Omental fat pad (tissue), 4 donors: ENCODE data around the gene MED28. TPM values are rescaled to one million over a fixed set of nuclear protein-coding genes. Genes with fewer than 3 reads are reported as not detected.

Source experiments
- ATAC-seq: fragments of 150-250 bp; one replicate; pipeline ENCODE4 v1.9.1; 2016; ENCODE audit warnings: mild to moderate bottlenecking, moderate library complexity; ENCODE audit not compliant: low FRiP score
- DNase-seq: peaks from one replicate; pipeline ENCODE4 v3.0.0-alpha.2; 2019; ENCODE audit warnings: low spot score
- total RNA-seq, 4 donors: library from RNA; depleted of rRNA; stranded (reverse); fragments of >200 nt; gene quantifications; one replicate each; pipeline ENCODE4 v1.1.0, GENCODE V29; 2016
- TF ChIP-seq, protein P1 (sequence below), 3 donors: fragments of 450-650 bp; IDR thresholded peaks; one replicate each; pipeline ENCODE4 v1.5.1; 2016 to 2017; ENCODE audit warnings: antibody characterized with exemption in 3 of 3, mild to moderate bottlenecking in 3 of 3, moderate library complexity in 2 of 3

MED28 gene
- total RNA-seq, 4 donors from 2014 or later, result 10.1 to 17.1 (median 13.9) TPM

DNA sequence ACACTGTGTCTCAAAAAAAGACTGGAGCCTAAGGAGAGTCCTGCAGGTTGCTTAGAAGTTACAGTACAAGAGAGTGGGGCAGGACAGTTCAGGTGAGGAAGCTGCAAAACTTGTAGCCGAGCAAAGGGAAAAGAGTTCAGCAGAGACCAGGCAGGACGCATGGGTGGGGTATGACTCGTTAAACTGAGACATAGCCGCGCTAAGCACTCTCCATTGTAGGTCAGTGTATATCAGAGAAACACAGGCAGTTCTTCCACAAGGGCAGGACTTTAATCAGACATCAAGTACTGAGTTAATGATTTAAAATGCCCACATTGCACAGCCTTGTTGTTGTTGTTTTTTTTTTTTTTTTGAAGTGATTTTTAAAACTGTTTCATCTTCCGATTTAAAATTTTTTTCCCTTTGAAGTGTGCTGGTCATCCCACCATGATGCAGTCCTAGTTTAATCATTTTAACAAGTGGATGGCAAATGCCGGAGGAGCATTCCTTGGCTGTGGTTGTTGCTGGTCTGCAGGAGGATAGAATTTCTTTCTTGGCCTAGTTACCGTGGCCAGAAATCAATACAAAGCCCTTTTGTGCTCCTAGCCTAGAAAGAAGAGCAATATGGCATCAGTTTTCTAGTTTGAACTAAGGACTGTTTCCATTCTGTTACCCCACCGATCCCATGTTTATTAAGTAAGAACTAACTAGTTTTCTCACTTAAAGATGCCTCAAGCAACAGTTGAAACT, 27.2 kb upstream of the MED28 start:
- DNase-seq (no peak), ATAC-seq (no peak)
- TF ChIP-seq, protein P1, sequence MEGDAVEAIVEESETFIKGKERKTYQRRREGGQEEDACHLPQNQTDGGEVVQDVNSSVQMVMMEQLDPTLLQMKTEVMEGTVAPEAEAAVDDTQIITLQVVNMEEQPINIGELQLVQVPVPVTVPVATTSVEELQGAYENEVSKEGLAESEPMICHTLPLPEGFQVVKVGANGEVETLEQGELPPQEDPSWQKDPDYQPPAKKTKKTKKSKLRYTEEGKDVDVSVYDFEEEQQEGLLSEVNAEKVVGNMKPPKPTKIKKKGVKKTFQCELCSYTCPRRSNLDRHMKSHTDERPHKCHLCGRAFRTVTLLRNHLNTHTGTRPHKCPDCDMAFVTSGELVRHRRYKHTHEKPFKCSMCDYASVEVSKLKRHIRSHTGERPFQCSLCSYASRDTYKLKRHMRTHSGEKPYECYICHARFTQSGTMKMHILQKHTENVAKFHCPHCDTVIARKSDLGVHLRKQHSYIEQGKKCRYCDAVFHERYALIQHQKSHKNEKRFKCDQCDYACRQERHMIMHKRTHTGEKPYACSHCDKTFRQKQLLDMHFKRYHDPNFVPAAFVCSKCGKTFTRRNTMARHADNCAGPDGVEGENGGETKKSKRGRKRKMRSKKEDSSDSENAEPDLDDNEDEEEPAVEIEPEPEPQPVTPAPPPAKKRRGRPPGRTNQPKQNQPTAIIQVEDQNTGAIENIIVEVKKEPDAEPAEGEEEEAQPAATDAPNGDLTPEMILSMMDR (IDR thresholded peaks at IDR 0.05), result no peak

DNA sequence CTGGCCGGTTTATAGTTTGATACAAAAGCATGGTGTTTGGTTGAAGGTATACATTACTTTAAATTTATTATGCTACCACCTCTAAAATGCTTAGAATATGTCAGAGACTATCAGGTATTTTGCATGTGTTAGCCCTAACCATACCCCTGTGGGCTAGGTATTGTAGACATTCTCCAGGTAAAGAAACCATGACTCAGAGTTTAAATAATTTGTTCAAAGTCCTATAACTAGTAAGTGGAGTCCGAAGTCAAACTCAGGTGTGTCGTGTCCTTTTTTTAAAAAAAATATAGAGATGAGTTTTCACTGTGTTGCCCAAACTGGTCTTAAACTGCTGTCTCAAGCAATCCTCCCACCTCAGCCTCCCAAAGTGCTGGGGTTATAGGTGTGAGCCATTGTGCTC, 25.1 kb upstream of the MED28 start:
- ATAC-seq, result no peak
- DNase-seq, result no peak
- TF ChIP-seq, protein P1 (IDR thresholded peaks at IDR 0.05), result no peak

DNA sequence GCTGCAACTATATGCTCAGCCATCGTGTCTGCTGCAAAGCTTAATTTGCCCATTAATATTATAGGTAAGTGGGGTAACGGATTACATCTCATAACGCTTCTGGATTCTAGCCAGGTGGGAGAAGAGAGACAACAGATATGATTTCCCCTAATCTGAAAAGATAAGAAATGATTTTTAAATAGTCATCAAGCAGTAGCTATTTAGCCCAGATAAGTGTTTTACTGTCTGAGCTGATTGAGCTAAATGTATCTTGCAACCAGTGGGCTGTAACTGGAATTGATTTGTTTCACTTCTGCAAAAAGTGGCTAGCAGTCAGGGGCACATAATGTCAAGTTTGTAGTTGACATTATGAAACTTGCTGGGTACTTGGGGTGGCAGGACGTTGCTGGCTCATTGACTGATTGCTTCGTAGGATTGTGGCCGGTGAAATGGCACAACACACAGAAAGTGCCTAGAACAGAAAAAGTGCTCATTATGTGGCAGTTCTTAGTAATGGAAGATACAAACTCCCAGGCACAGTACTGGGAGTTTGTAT, 18.9 kb upstream of the MED28 start:
- TF ChIP-seq, protein P1 (IDR thresholded peaks at IDR 0.05), result no peak
- ATAC-seq (no peak), DNase-seq (no peak)

DNA sequence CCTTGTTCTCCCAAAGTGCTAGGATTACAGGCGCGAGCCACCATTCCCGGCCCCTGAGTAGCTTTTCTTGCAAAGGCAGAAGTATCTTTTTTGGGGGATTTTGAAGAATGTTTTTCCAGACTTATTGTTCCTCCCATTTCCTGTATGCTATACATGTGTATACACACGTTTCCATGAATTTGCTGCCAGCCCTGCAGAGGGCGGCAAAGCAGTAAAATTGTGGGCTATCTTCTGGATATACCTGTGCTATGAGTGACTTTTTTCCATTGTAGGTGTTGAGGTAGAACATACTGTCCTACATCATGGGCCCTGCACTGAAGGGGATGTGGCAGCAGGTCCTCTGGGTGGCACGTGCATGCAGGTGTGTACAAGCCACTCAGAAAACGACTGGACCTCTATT, 16.9 kb upstream of the MED28 start:
- TF ChIP-seq, protein P1 (IDR thresholded peaks at IDR 0.05), result no peak
- no peak for DNase-seq
- no peak for ATAC-seq

DNA sequence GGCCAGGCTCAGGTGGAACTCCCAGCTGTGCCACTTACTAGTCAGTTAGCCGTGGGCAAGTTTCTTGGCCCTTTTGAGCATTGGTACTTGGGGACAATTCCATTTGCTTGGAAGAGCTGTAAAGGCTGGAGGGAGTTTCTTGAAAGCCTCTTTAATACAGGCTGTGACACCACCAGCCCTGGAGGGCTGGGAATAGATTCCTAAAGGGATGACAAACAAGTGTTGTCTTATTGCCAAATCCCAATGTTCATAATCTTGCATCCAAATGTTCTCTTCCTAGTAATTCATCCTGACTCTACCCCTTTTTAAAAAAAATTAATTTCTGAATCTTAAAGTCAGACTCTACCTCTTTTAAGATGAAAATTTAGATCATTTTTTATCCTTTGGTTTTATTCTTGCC, 14.6 kb upstream of the MED28 start:
- ATAC-seq (no peak), DNase-seq (no peak)
- TF ChIP-seq, protein P1 (IDR thresholded peaks at IDR 0.05), result no peak

DNA sequence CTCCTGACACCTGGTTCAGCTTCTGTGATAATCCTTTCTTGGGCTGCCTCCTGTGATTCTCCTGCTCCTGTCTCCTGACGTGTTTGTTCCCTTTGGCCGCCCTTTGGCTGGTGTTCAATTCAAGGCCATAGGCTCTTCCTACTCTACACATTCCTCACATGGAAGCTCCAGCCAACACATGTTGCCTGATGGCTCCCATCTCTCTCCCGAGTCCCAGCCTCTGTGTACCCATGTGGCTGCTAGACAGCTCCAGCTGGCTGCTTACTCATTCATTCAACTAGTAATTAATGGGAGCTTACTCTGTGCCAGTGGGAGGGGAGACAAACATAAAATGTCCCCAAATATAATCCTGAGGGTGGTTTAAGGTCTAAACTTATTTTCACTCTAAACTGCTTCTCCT, 9.2 kb upstream of the MED28 start:
- DNase-seq, result no peak
- ATAC-seq, result no peak
- TF ChIP-seq, protein P1 (IDR thresholded peaks at IDR 0.05), result no peak
